DOHH2 (cell line): ENCODE results near the gene LEMD1.
A peak's percentile ranks its signal among the peaks of the same experiment; 100 is the strongest.

Source experiments
- H3F3A ChIP-seq: fragments of 200-600 bp; sonication (generic), shearing (Covaris generic); 2 replicates; pipeline ENCODE4 v1.6.0; 2016; ENCODE audit warnings: antibody characterized with exemption, mild to moderate bottlenecking; ENCODE audit not compliant: control insufficient read depth, insufficient read depth
- H3K27ac ChIP-seq: fragments of 200-600 bp; sonication (generic); 2 replicates; pipeline ENCODE4 v1.5.1; 2014; ENCODE audit warnings: low read depth, mild to moderate bottlenecking, low read length, moderate library complexity
- H3K27me3 ChIP-seq: fragments of 200-600 bp; sonication (generic); 2 replicates; pipeline ENCODE4 v1.6.1; 2014; ENCODE audit warnings: mild to moderate bottlenecking, low read length, mixed read lengths; ENCODE audit not compliant: control insufficient read depth
- H3K36me3 ChIP-seq: fragments of 200-600 bp; sonication (generic); 2 replicates; pipeline ENCODE4 v1.6.1; 2014; ENCODE audit warnings: mild to moderate bottlenecking, low read length, moderate library complexity, mixed read lengths; ENCODE audit not compliant: control insufficient read depth
- H3K4me1 ChIP-seq: fragments of 200-600 bp; sonication (generic); 2 replicates; pipeline ENCODE4 v1.6.1; 2014; ENCODE audit warnings: mild to moderate bottlenecking, low read length, mixed read lengths; ENCODE audit not compliant: control insufficient read depth
- H3K4me2 ChIP-seq: fragments of 200-600 bp; sonication (generic); 2 replicates; pipeline ENCODE4 v1.6.0; 2014; ENCODE audit warnings: mild to moderate bottlenecking, low read length, moderate library complexity
- H3K4me3 ChIP-seq: fragments of 200-600 bp; sonication (generic); 2 replicates; pipeline ENCODE4 v1.5.1; 2014; ENCODE audit warnings: mild to moderate bottlenecking, low read length, mixed read lengths
- H3K79me2 ChIP-seq: fragments of 200-600 bp; sonication (generic); 2 replicates; pipeline ENCODE4 v1.6.1; 2014; ENCODE audit warnings: mild to moderate bottlenecking, low read length, mixed read lengths; ENCODE audit not compliant: control insufficient read depth
- H3K9me2 ChIP-seq: fragments of 200-600 bp; sonication (generic); replicated peaks from 2 replicates; pipeline ENCODE4 v1.6.1; 2014; ENCODE audit warnings: mild to moderate bottlenecking, low read length, mixed read lengths; ENCODE audit not compliant: control insufficient read depth
- H3K9me3 ChIP-seq: fragments of 200-600 bp; sonication (generic); 2 replicates; pipeline ENCODE4 v1.6.1; 2014; ENCODE audit warnings: antibody characterized with exemption, low read length, mixed read lengths; ENCODE audit not compliant: control insufficient read depth, insufficient read depth
- H4K20me1 ChIP-seq: fragments of 200-600 bp; sonication (generic); 2 replicates; pipeline ENCODE4 v1.6.0; 2014; ENCODE audit warnings: low read depth, mild to moderate bottlenecking, antibody characterized with exemption, low read length, moderate library complexity; ENCODE audit not compliant: control insufficient read depth, insufficient read depth
- EZH2phosphoT487 ChIP-seq: fragments of 200-600 bp; sonication (generic); IDR thresholded peaks from 2 replicates; pipeline ENCODE4 v1.6.1; 2017; ENCODE audit warnings: borderline replicate concordance, mild to moderate bottlenecking, antibody characterized with exemption, low read length, moderate library complexity, mixed read lengths
- TF ChIP-seq, protein P1 (sequence below): fragments of 200-600 bp; sonication (generic); IDR thresholded peaks from one replicate; pipeline ENCODE4 v1.5.1; 2014; ENCODE audit warnings: antibody characterized with exemption, mild to moderate bottlenecking, low read depth, low read length; ENCODE audit not compliant: poor library complexity, severe bottlenecking

The LEMD1 gene

DNA sequence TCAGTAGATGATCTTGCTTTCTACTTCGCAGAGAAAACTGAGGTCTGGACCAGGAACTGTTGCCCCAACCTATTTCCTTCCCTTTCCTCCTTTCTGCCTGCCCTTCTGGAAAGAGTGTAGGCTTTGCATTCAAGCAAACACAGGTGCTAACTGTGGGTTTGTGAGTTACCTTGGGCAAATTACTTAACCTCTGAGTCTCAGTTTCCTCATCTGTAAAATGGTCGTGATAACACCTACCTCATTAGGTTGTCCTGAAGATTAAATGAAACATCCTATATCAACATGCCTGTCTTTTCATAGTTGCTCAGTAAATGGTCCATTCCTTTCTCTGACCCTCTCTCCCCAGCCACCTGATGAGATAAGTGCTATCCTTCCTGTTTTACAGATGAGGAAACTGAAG is 43.5 kb upstream of the LEMD1 start:
- Histone ChIP-seq H3K79me2 (no peaks in the 10 kb centered on the region), H3F3A (no peaks in the 10 kb centered on the region), H3K9me3 (no peaks in the 10 kb centered on the region), H4K20me1 (no peaks in the 10 kb centered on the region), H3K4me3 (no peak overlapping the region), H3K4me2 (no peak overlapping the region), H3K9me2 (no peaks in the 10 kb centered on the region), H3K27ac (no peak overlapping the region), H3K4me1 (no peaks in the 10 kb centered on the region), H3K36me3 (no peaks in the 10 kb centered on the region), H3K27me3 (peaks cover 37% of the 10 kb centered on the region)
- TF ChIP-seq, protein P1, sequence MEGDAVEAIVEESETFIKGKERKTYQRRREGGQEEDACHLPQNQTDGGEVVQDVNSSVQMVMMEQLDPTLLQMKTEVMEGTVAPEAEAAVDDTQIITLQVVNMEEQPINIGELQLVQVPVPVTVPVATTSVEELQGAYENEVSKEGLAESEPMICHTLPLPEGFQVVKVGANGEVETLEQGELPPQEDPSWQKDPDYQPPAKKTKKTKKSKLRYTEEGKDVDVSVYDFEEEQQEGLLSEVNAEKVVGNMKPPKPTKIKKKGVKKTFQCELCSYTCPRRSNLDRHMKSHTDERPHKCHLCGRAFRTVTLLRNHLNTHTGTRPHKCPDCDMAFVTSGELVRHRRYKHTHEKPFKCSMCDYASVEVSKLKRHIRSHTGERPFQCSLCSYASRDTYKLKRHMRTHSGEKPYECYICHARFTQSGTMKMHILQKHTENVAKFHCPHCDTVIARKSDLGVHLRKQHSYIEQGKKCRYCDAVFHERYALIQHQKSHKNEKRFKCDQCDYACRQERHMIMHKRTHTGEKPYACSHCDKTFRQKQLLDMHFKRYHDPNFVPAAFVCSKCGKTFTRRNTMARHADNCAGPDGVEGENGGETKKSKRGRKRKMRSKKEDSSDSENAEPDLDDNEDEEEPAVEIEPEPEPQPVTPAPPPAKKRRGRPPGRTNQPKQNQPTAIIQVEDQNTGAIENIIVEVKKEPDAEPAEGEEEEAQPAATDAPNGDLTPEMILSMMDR = no peak
- no peak for TF ChIP-seq EZH2phosphoT487

DNA sequence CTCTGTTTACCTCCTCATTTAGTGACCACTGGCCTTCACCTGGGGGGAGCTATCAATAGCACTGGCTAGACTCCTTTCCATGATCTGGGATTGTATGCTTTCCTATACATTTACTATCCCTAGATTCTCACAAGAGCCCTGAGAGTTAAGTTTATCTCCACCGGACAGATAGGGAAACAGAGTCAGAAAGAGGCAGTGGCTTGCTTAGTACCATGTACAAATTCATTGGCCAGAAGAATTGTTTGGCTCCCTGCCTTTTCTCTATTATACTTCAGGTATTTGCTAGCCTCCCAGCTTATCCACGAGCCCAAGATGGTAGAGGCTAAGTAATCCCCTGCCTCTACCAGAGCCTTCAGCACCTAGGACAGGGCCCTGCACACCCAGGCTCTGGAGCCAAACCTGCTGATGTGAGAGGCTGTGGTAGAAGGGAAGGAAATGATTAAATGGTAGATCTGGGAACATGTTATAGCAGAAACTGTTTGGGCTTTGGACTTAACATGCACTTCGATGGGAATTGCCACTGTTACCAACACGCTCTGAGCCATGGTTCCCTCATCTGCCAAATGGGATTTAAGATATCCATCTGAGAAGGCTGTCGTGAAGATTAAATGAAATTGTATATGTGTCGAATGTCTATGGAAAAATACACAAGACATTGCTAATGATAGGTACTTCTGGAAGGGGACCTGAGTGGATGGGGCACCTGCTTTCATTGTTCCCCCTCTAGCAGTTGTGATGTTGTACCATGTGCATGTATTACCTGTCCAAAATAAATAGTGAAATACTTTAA is 37.1 kb upstream of the LEMD1 start:
- Histone ChIP-seq H3K4me1 (no peaks in the 10 kb centered on the region), H3K4me2 (no peak overlapping the region), H3K9me3 (no peaks in the 10 kb centered on the region), H4K20me1 (no peaks in the 10 kb centered on the region; the same call in 1 of the 2 replicates), H3K4me3 (no peak overlapping the region), H3K36me3 (no peaks in the 10 kb centered on the region), H3K27me3 (peaks cover 74% of the 10 kb centered on the region), H3K9me2 (no peaks in the 10 kb centered on the region), H3F3A (no peaks in the 10 kb centered on the region), H3K79me2 (no peaks in the 10 kb centered on the region), H3K27ac (no peak overlapping the region)
- no peak for TF ChIP-seq EZH2phosphoT487

- no peaks in the 10 kb centered on the region for H3K9me2 ChIP-seq
- no peaks in the 10 kb centered on the region for H3F3A ChIP-seq
- no peaks in the 10 kb centered on the region for H3K9me3 ChIP-seq
- peaks cover 87% of the 10 kb centered on the region for H3K27me3 ChIP-seq
- H3K36me3 ChIP-seq = no peaks in the 10 kb centered on the region
- no peaks in the 10 kb centered on the region for H3K4me1 ChIP-seq
- no peak overlapping the region for H3K27ac ChIP-seq
- H3K4me2 ChIP-seq = peak overlapping the region; percentile 43
- no peak overlapping the region for H3K4me3 ChIP-seq
- no peaks in the 10 kb centered on the region for H3K79me2 ChIP-seq
- TF ChIP-seq EZH2phosphoT487 = peak; percentile 98
- TF ChIP-seq, protein P1 = no peak
- no peaks in the 10 kb centered on the region; the same call in 1 of the 2 replicates for H4K20me1 ChIP-seq
Measured at GRCh38 chr1:205456868-205457745, 35.3 kb upstream of the LEMD1 start.
